Measurements from ENCODE around the gene MRPL38.

GRCh38 chr17:75864448-75864871 lies 40.2 kb downstream of the MRPL38 start:
- no peak for TF ChIP-seq CTCF (IDR thresholded peaks at IDR 0.05)
- no peak for TF ChIP-seq POLR2A (IDR thresholded peaks at IDR 0.05)
